GM23338 (cell line): ENCODE data around the gene ELOB.

Experiments
- EZH2 ChIP-seq: fragments of 200-600 bp; sonication (generic); IDR thresholded peaks from one replicate; pipeline ENCODE4 v1.8.0; 2017; ENCODE audit warnings: antibody characterized with exemption, mild to moderate bottlenecking, low read depth; ENCODE audit not compliant: unreplicated experiment
- EZH2phosphoT487 ChIP-seq: fragments of 200-600 bp; sonication (generic); IDR thresholded peaks from one replicate; pipeline ENCODE4 v1.8.1; 2018; ENCODE audit warnings: antibody characterized with exemption; ENCODE audit not compliant: unreplicated experiment
- JUNB ChIP-seq: IDR thresholded peaks from one replicate; pipeline ENCODE4 v1.6.1; 2016; ENCODE audit warnings: antibody characterized with exemption; ENCODE audit not compliant: unreplicated experiment
- POLR2AphosphoS5 ChIP-seq: IDR thresholded peaks from 2 replicates; pipeline ENCODE4 v1.6.1; 2016; ENCODE audit warnings: antibody characterized with exemption, low read depth
- STAT1 ChIP-seq: IDR thresholded peaks from one replicate; pipeline ENCODE4 v1.6.1; 2016; ENCODE audit warnings: antibody characterized with exemption; ENCODE audit not compliant: unreplicated experiment
- ZNF114 ChIP-seq: fragments of 250-450 bp; sonication (Bioruptor Pico); IDR thresholded peaks from 2 replicates; pipeline ENCODE4 v1.5.0; 2020; ENCODE audit warnings: mild to moderate bottlenecking, moderate library complexity
- TF ChIP-seq, protein P1 (sequence below), 2 experiments: fragments of 200-600 bp in 1 of 2; sonication (generic) in 1 of 2; conservative IDR thresholded peaks; 2 replicates each; pipeline versions ENCODE4 v1.5.1 to v1.6.1; 2016 to 2017; ENCODE audit warnings: antibody characterized with exemption in 2 of 2, low read depth in 2 of 2, mild to moderate bottlenecking in 2 of 2, moderate library complexity in 1 of 2
- TF ChIP-seq, protein P2 (sequence below): IDR thresholded peaks from one replicate; pipeline ENCODE4 v1.6.1; 2018; ENCODE audit warnings: antibody characterized with exemption; ENCODE audit not compliant: unreplicated experiment
- TF ChIP-seq, protein P3 (sequence below): IDR thresholded peaks from 2 replicates; pipeline ENCODE4 v1.6.1; 2016; ENCODE audit warnings: antibody characterized with exemption

DNA sequence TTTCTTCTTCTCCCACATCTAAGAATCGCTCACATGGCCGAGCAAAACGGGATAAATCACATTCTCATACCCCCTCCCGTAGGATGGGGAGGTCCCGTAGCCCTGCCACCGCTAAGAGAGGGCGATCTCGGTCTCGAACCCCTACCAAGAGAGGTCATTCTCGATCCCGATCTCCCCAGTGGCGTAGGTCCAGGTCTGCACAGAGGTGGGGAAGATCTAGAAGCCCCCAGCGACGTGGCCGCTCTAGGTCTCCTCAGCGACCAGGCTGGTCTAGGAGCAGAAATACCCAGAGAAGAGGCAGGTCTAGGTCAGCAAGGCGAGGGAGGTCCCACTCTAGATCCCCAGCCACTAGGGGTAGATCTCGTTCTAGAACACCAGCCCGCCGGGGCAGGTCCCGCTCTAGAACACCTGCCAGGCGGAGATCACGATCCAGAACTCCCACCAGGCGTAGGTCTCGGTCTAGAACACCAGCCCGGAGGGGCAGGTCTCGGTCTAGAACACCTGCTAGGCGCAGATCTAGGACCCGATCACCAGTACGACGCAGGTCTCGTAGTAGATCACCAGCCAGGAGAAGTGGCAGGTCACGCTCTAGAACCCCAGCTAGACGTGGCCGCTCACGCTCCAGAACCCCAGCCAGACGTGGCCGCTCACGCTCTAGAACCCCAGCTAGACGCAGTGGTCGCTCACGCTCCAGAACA lies 15.0 kb downstream of the ELOB start:
- TF ChIP-seq, protein P1, sequence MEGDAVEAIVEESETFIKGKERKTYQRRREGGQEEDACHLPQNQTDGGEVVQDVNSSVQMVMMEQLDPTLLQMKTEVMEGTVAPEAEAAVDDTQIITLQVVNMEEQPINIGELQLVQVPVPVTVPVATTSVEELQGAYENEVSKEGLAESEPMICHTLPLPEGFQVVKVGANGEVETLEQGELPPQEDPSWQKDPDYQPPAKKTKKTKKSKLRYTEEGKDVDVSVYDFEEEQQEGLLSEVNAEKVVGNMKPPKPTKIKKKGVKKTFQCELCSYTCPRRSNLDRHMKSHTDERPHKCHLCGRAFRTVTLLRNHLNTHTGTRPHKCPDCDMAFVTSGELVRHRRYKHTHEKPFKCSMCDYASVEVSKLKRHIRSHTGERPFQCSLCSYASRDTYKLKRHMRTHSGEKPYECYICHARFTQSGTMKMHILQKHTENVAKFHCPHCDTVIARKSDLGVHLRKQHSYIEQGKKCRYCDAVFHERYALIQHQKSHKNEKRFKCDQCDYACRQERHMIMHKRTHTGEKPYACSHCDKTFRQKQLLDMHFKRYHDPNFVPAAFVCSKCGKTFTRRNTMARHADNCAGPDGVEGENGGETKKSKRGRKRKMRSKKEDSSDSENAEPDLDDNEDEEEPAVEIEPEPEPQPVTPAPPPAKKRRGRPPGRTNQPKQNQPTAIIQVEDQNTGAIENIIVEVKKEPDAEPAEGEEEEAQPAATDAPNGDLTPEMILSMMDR (conservative IDR thresholded peaks at IDR 0.05; ENCODE audit: low read depth in 2 of 2) = no peak
- TF ChIP-seq EZH2phosphoT487 (no peak), EZH2 (no peak), POLR2AphosphoS5 (no peak), JUNB (no peak), ZNF114 (CRISPR knock-in tag) (no peak), STAT1 (no peak)
- TF ChIP-seq, protein P2, sequence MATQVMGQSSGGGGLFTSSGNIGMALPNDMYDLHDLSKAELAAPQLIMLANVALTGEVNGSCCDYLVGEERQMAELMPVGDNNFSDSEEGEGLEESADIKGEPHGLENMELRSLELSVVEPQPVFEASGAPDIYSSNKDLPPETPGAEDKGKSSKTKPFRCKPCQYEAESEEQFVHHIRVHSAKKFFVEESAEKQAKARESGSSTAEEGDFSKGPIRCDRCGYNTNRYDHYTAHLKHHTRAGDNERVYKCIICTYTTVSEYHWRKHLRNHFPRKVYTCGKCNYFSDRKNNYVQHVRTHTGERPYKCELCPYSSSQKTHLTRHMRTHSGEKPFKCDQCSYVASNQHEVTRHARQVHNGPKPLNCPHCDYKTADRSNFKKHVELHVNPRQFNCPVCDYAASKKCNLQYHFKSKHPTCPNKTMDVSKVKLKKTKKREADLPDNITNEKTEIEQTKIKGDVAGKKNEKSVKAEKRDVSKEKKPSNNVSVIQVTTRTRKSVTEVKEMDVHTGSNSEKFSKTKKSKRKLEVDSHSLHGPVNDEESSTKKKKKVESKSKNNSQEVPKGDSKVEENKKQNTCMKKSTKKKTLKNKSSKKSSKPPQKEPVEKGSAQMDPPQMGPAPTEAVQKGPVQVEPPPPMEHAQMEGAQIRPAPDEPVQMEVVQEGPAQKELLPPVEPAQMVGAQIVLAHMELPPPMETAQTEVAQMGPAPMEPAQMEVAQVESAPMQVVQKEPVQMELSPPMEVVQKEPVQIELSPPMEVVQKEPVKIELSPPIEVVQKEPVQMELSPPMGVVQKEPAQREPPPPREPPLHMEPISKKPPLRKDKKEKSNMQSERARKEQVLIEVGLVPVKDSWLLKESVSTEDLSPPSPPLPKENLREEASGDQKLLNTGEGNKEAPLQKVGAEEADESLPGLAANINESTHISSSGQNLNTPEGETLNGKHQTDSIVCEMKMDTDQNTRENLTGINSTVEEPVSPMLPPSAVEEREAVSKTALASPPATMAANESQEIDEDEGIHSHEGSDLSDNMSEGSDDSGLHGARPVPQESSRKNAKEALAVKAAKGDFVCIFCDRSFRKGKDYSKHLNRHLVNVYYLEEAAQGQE = no peak
- TF ChIP-seq, protein P3, sequence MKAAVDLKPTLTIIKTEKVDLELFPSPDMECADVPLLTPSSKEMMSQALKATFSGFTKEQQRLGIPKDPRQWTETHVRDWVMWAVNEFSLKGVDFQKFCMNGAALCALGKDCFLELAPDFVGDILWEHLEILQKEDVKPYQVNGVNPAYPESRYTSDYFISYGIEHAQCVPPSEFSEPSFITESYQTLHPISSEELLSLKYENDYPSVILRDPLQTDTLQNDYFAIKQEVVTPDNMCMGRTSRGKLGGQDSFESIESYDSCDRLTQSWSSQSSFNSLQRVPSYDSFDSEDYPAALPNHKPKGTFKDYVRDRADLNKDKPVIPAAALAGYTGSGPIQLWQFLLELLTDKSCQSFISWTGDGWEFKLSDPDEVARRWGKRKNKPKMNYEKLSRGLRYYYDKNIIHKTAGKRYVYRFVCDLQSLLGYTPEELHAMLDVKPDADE = no peak
